Fibroblast of skin of left biceps (primary cell): ENCODE data around the gene UROC1.
A peak's percentile ranks its signal among the peaks of the same experiment; 100 is the strongest.
"Not testable (repeated sequence)": the region's sequence is repeated elsewhere in the genome, so short reads cannot be mapped to it uniquely, and the experiment has no call there.

Experiments used
- DNase-seq, 2 experiments: peaks; one replicate each; pipeline ENCODE4 v3.0.0-alpha.2; 2013; ENCODE audit warnings: low read depth in 2 of 2

The UROC1 gene

DNA sequence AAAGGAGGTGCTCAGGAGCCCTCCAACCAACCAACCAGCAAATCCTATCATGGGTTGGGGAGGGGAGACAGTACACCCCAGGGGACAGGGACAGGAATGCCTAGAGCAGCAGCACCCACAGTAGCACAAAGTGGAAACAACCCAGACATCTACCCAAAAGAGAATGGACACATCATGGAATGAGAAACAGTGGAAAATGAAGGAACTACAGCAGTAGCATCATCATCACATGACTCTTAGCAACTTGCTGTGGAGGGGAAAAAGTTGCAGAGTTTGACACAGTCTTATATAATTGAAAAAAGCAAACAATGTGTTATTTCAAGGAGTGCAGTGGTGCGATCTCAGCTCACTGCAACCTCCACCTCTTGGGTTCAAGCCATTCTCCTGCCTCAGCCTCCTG is 30.1 kb upstream of the UROC1 start:
- no peak for DNase-seq

GRCh38 chr3:126546549-126547239 is 29.1 kb upstream of the UROC1 start:
- DNase-seq, result no peak

DNA sequence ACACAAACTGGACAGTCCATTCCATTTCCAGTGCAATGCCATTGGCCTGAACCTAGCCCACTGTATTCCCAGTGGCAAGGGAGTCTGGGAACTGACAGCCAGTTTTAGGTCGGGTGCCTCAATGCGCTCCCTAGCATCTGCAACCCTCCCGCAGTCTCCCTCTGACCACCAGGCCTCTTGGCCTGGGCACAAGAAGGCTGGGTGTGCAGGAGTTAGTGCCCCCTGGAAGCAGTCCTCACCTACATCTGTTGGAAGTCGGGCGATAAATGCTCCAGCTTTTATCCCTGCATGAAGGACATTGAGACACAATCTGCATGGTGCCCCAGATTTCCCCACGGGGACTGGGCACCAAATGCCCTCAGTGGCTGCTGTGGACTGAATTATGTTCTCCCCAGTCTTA is 28.4 kb upstream of the UROC1 start:
- no peak for DNase-seq

GRCh38 chr3:126545544-126545943 is 28.0 kb upstream of the UROC1 start:
- no peak for DNase-seq

- no peak for DNase-seq
Measured at GRCh38 chr3:126544596-126545281, 27.2 kb upstream of the UROC1 start.

GRCh38 chr3:126543457-126544061 is 26.0 kb upstream of the UROC1 start:
- DNase-seq, result no peak

DNA sequence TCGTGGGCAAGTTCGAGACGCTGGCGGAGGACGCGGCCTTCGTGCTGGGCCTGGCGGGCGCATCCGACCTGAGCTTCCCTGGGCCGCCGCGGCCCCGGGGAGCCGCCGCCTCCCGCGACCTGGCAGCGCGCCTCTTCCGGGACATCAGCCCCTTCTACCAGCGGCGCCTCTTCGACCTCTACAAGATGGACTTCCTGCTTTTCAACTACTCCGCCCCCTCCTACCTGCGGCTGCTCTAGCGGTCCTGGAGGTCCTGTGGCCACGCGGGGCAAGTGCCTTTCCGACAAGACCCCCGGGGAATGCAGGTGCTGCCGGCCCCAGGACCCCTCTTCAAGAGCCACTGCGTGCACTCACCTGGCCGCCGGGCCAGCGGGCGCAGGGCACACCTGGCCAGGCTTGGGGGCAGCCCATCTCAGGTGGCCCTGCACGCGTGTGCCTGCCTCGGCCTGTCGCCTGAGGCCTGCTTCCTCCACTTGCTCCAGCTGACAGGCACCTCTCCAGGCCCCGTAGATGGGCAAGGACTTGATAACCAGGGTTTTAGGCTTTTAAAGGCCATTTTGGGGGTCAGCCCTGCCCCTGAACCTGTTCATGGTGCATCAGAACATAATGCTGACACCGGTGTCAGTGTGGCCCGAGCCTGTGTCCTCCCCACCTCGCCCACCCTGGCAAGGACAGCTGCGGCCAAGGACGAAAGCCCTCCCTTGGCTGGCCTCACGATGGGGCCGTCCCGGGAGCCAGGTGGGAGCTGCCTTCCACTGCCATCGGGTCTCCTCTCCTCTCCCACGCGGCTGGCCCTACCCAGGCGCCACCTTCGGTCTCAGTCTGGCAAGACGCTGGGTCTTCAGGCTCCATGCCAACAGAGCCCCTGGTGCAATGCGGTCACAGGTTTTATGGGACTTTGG is 25.0 kb upstream of the UROC1 start:
- DNase-seq, result no peak

DNA sequence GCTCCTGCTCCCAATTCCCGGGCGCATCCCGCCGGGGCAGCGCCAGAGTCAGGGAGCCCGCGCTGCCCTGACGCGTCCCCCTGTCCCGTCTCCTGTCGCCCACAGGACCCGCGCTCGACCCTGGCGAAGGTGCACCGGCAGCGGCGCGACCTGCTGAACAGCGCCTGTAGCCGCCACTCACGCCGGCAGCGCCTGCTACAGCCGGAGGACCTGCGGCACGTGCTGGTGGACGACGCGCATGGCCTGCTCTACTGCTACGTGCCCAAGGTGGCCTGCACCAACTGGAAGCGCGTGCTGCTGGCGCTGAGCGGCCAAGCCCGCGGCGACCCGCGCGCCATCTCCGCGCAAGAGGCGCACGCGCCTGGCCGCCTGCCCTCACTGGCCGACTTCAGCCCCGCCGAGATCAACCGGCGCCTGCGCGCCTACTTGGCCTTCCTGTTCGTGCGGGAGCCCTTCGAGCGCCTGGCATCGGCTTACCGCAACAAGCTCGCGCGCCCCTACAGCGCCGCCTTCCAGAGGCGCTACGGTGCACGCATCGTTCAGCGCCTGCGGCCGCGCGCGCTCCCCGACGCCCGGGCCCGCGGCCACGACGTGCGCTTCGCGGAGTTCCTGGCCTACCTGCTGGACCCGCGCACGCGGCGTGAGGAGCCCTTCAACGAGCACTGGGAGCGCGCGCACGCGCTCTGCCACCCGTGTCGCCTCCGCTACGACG is 24.2 kb upstream of the UROC1 start:
- no peak for DNase-seq

DNA sequence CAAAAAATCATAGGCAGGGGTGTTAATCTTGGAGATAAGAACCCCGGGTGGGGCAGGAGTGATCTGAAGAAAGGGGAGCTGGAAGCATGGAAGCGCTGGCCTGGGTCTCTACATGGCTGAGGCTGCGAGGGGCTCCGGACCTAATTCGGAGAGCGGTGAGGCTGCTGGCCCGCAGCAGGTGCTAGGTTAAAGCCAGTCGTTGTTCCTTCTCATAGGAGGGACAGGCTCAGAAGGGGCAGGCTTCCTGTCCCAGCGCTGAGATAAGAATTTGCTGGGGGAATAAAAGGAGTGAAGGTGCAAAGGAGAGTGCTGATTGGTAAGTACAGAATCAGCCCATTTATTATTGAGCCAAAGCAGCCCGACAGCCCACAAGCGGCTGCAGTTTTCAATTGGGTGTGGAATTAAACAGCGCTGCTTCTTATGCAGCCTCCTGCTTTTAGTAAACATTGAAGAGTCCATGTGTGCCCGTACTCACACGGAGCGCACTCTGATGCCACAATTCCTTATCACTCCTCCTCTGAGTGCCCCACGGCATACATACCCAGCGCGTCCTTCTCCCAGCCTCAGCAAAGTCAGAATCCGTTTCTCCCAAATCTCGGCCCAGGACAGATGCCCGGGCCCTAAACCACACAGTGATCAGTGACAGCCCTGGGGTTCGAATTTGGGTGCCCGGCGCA is 23.5 kb upstream of the UROC1 start:
- DNase-seq, result no peak

DNA sequence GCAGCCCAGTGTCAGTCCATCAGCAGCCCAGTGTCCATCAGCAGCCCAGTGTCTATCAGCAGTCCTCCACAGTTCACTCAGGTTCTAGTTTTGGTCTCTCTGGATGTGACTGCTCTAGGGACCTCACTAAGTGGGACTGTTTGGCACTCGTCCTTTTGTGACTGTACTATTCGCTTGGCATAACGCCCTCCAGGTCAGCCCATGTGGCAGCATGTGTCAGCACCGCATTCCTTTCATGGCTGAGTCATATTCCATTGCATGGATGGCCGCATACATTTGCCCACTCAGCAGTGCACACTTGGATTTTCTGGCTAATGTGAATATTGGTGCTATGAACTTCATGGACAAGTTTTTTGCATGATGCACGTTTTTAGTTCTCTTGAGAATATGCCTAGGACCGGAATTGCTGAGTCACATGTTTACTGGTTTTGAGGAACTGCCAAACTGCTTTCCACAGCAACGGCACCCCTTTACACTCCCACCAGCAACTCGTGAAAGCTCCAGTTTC is 22.8 kb upstream of the UROC1 start:
- peak; percentile 83 to 84 for DNase-seq

GRCh38 chr3:126539558-126540250 is 22.1 kb upstream of the UROC1 start:
- no peak for DNase-seq

DNA sequence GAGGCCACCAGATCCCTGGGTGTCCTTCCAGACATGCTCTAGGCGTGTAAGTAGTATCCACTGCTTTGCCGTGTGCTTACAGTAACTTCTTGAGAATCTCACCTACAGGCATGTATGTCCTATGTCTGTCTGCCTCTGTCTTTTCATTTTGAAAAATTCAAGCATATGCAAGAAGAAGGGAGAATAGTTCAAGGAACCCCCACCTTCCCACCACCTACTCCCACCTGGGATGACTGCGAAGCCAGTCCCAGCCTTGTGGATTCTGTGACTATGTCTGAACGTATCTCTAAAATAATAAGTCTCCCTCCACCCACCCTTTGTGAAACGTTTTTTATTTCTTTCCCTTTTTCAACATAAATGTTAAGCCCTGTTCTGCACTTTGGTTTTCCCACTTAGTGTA is 21.4 kb upstream of the UROC1 start:
- no peak for DNase-seq

- DNase-seq, result no peak
Measured at GRCh38 chr3:126538316-126538715, 20.7 kb upstream of the UROC1 start.

GRCh38 chr3:126537730-126538281 is 20.2 kb upstream of the UROC1 start:
- no peak for DNase-seq

DNA sequence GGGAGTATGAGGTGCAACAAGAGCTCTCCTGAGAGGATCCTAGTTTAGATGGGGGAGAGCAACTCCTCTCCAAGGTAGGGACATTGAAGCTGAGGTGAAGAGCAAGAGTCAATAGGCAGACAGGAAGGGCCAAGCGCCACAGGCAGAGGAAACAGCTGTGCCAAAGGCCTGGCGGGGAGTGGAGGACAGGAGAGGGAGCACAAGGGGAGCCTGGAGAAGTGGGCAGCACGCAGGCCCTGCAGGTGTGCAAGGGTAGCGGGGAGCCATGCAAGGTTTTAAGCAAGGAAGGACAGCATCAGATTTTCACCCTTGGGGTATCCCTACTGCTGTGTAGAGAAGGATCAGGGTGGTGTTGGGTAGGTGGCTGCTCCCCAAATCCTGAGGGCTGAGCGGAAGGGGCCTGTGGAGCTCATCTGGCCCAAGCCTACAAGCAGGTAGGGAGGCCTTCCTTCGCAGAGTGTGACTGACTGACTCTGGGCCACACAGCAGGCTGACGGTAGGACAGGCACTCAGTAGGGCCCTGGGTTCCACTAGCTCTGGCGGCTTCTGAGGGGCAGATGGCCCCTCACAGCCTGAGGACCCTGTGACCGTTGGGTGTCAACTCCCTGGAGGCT is 19.6 kb upstream of the UROC1 start:
- DNase-seq, result no peak

DNA sequence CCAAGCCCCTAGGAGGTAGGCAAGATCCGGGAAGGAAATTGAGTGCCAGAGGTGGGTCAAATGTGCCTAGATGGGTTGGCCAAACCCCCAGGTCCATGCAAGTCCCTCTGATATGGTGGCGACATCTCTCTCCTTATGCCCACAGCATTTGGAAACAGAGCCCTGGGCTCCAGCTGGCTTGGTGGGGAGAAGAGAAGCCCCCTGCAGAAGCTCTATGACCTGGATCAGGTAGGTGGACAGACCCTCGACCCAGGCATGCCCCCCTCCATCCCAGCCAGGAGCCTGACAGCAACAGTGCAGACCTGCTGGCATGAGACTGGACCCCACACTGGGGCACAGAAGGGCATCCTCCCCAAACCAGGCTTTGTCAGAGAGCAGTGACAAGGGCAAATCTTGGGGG is 18.6 kb upstream of the UROC1 start:
- DNase-seq, result no peak

DNA sequence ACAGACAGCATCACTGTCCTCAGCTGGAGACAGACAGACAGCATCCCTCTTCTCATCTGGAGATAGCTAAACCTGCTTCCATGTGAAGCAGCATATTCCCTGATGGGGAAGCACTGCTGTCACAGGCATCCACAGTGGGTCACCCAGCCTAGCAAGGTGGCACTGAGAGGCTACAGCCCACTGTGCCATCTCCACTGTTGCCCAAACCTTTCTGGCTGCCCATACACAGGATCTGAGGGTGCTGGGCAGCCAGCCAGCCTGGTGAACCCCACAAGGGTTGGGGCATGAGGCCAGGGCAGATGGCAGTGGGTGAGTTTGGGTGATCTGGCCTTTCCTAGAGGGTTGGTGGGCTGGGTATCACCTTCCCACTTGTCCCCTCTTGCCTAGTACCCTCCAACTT is 18.1 kb upstream of the UROC1 start:
- no peak for DNase-seq

GRCh38 chr3:126534716-126535115 is 17.1 kb upstream of the UROC1 start:
- not testable (repeated sequence) for DNase-seq

DNA sequence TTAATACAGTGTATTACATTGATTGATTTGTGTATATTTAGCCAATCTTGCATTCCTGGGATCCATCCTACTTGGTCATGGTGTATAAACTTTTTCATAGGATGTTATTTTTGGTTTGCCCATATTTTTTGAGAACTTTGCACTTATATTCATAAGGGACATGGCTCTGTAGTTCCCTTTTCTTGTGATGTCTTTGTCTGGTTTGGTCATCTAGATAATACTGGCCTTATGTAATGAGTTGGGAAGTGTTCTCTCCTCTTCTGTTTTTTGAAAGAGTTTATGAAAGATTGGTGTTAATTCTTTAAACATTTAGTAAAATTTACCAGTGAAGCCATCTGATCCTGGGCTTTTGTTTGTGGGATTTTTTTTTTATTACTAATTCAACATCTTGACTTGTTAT is 15.9 kb upstream of the UROC1 start:
- DNase-seq, result no peak

DNA sequence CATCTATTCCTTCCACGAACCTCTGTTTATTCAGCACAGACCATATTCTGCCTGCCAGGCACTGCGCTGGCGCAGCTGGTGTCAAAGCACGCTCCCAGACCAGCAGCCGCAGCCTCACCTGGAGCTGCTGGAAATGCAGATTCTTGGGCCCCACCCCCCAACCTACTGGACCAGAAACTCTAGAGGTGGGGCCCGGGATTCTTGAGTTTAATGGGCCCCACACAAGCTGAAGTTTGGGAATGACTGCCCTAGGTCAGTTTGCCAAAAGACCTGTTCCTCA is 13.4 kb upstream of the UROC1 start:
- no peak for DNase-seq
